GM18861 (cell line): Measurements from ENCODE around the gene SLC26A6.

ENCODE experiments used
- ATAC-seq: cut with Tn5 transposase; IDR thresholded peaks from one replicate; pipeline ENCODE4 v1.9.1; 2021; ENCODE audit not compliant: unreplicated experiment

The SLC26A6 gene

DNA sequence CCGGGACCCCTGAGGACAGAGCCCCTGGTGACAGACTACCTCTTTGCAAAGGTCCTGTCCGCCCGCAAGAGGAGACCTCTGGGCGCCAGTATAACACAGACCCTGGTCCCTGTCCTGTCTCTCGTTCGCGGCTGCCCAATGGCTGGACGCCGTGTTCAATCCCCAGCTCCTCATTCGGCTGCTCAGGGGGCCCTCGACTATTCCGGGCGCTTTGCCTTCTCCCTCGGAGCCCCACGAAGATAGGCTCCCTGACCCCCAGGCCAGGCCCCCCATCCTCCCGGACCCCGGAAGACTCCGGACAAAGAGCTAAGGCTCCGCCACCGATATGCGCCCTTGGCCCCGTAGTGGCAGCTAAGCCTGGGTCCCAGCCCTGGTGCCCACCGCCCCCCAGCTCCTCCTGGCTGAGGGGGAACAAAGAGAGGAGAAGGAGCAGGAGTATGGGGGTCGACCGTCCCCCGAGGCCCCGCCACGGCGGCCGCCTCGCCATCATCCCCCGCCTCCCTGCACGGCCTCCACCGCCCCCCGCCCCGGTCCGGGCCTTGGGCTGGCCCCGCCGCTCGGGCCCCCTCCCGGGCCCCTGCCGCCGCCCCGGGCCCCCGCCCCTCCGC is 27.0 kb upstream of the SLC26A6 start:
- no peak for ATAC-seq

DNA sequence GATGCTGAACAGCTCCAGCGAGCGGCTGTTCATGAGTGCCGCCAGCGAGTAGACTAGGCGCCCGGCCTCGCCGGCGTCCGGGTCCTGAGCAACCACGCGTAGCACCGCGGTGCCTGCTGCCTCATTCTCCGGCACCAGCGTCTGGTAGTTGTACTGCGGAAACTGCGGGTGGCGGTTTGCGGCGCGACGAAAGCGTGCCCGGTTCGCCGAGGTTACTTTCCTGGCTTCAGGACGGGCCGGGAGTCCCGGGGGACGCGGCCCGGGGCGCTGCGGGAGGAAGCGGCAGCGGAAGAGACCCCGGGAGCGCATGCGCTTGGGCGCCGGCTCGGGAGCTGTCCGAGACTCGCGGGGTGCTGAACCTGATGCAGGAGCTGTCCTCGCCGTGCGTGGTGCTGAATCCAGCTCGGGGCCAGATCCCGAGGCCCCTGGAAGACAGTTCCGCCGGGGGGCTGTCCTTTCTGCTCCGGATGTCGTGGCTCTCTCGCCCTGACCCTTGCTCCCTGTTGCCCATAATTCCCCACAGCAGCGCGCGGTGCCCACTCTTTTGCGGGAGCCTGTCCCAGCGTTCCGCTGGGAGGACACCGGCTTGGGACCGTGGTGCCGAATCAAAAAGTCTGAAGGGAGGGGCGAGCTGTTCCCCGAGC is 26.4 kb upstream of the SLC26A6 start:
- ATAC-seq = no peak

DNA sequence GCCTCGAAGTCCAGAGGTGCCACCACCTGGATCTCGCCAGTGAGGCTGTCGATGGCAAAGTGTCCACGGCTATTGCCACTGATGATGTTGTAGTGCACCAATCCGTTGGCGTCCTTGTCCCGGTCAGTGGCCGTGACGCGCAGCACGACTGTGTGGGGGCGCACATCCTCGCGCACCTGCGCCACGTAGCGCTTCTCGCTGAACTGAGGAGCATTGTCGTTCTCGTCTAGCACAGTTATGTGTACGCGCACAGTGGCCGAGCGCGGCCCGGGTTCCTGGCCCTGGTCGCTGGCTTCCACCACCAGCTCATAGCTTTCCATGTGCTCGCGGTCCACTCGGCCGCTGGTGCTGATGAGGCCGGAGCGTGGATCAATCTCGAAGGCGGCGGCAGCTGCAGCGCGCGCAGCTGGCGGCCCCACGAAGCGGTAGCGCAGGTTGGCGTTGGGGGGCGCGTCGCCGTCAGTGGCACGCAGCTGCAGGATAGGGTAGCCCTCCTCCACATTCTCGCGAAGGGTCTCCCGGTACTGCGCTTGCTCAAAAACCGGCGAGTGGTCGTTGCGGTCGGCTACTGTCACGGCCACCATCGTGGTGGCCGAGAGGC is 25.6 kb upstream of the SLC26A6 start:
- ATAC-seq = no peak

DNA sequence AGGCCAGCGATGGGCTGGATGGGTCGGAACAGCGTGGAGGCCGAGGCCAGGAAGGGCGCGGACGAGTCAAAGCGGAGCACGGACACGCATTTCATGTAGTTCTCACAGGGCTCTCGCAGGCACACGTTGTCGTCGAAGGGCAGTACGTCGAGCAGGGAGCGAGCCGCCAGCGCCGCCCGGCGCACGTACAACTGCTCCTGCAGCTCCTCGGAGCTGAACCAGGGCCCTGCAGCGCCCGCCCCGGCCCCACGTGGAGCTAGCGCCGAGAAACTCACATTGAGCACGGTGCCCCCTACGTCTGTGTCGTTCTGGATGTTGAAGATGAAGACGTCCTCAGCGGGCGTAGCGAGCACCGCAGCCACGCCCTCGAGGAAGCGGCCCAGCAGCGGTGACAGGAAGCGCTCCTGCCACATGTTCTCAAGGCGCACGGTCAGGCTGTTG is 21.6 kb upstream of the SLC26A6 start:
- no peak for ATAC-seq

DNA sequence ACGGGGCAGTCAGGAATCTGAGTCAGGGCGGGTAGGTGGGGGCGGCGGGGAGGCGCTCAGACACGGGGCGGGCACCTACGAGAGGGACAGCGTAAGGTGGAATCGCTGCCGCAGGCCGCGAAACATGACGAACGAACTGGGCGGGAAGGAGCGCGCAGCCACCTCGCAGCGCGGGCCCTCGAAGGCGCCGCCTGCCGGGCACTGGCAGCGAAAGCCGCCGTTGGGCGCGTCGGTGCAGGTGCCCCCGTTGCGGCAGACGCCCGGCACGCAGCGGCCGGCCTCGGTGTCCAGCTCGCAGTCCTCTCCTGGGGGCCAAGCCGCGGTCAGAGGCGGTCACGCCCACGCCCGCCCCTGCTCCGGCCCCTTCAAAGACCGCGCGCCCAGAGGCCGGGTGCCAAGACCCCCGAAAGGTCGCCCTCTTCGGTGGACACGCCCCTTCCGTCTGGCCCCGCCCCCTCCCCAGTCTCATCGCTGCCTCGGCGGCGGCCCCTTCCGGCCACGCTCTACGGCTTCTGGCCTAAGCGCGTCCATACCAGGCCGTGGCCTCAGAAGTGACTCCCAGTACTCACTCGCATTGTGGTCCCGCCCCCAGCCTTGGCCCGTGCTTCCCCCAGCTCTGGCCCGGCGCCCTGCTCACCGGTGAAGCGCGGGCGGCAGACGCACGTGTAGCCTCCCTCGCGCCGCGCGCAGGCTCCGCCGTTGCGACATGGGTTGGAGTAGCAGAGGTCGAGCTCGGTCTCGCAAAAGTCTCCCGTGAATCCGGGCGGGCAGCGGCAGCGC is 21.0 kb upstream of the SLC26A6 start:
- peak; percentile 62 for ATAC-seq

DNA sequence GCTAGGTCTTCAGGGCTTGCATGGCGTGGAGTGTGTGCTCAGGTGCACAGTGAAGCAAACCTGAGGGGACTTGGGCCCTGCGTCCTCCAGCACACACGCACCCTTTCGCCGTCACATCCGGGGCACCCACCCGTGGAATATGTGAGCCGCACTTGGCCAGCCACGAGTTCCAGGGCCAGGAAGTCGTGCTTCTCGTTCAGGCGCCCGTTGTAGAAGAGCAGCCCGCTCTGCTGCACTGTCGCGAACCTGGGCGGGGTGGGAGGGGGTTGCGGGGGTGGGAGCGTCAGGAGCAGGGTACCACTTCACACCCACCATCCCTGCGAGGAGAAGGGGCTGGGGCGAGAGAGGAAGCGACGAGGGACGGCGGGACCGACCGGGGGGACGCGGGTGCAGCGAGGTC is 20.3 kb upstream of the SLC26A6 start:
- ATAC-seq = no peak

DNA sequence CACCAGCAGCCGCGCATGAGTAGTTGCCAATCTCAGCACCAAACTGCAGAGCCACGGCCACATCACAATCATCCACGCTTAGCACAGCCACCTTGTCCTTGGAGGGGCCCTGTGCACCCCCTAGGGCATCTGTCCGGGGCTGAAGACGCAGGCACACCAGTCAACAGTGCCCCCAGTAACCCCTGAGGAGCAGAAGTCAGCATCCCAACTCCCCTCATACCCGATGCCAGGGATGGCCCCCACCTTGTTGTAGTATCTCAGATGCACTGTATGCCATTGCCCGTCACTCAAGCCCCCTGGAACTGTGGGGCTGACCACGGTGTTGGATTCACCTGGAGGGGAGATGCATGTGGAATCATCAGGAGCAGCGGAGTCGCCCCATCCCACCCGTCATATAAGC is 19.8 kb upstream of the SLC26A6 start:
- ATAC-seq = no peak

DNA sequence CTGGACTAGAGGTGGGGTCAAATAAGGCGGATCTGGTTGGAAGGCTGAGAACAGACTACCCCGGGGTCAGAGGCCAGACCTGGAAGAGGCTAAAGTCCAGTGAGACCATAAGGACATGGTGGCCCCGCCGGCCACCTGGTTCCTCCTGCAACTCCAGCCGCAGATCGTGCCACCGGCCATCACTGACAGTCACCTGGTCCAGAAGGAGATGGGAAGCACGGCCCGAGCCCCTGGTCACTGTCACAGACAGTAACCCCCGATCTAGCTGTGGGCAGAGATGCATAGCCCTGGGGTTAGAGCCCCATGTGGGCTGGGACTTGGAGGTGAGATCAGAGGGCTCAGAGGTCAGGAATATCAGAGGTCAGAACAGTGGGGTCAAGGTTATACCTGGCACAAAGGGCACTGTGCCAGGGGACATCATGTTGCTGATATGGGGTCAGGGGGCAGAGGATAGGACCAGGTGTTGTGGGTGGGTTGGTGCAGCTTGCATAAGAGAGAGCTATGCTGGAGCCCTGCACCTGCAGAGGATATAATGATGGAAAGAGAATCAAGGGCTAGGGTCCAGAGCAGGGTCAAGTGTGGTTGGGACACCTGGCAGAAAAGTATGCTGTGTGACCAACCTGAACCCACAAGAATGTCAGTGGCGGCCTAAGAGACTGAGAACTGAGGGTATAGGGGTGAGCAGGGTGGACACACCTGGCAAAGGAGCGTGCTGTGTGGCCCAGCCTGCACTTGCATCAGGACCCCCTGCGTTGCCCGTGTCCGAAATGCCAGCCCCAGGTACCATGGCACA is 17.9 kb upstream of the SLC26A6 start:
- no peak for ATAC-seq

DNA sequence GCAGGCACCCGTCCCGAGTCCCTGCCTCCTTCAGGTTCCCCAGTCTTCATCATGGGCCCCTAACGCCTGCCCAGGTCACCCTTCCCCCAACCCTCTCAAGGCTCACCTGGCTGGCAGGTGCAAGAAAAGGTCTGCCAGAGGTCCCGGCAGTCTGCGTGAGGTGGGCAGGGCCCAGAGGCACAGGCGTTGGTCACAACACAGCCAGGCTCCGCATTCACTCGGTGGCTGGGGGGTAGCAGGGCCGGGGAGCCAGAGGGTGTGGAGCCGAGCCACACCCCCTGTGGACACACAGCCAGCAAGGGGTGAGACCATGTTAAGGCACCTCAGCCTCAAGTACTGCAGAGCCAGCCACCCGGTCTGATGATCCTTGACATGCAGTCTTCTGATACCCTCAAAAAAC is 16.5 kb upstream of the SLC26A6 start:
- no peak for ATAC-seq

DNA sequence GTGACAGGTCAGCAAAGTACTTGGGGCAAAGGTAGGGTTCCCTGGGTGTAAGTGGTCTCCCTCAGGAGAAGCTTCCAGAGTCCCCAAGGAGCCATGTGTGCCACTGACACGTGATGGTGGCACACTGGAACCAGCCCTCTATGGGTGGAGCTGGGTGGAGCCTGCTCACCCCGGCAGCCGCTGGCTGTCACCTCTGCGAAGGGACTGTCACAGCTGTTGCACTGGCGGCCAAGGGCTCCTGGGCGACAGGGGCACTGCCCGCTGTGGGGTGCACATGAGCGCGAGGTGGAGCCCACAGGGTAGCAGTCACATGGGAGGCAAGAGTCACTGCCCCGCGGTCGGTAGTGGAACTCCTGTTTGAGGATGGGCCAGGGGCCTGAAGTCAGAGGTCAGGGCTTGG is 15.5 kb upstream of the SLC26A6 start:
- no peak for ATAC-seq

DNA sequence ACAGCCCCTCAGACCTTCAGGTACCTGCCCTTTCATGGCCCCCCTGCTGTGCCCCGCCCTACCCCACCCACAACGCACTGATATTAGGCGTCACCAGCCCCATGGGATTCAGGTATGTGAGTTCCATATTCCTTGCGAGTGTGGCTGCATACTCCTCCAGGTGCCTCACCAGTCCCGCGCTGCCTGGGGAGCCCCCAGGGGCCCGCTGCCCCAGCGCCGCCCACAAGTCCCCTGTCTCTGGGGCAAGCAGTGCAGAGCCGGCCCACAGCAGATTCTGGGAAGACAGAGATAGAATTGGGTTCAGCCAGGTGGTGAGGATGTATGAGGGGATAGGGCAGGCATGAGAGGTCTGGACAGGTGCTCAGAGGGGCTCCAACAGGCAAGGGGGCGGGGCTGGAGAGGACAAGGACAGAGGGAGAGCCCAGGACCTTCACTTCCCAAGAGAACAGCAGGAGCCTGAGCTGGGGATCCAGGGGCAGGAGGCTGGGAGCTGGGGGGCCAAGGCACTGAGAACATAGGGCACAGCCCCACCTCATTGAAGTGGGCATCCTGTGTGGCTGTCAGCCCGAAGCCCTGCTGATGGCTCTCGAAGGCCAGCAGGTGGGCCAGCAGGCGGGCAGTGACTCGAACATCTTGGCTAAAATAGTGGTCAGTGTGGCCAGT is 13.1 kb upstream of the SLC26A6 start:
- ATAC-seq = no peak

DNA sequence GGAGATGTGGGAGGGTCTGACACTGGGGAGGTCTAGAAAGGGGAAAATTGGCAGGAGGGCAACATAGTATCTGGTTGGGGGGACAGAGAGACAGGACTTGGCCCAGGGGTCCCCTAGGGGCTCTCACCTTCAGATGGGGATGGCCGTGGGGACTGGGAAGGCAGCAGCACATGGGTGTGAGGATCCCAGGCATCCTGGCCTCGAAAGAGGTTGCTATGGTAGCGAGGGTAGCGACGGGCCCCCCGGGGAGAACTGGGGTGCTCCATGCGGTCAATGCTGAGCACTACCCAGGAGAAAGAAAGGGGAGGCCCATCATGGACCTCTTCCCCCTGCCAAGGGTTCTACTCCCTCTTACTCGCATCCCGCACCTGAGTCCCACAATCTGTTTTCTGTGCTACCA is 12.5 kb upstream of the SLC26A6 start:
- ATAC-seq = no peak

DNA sequence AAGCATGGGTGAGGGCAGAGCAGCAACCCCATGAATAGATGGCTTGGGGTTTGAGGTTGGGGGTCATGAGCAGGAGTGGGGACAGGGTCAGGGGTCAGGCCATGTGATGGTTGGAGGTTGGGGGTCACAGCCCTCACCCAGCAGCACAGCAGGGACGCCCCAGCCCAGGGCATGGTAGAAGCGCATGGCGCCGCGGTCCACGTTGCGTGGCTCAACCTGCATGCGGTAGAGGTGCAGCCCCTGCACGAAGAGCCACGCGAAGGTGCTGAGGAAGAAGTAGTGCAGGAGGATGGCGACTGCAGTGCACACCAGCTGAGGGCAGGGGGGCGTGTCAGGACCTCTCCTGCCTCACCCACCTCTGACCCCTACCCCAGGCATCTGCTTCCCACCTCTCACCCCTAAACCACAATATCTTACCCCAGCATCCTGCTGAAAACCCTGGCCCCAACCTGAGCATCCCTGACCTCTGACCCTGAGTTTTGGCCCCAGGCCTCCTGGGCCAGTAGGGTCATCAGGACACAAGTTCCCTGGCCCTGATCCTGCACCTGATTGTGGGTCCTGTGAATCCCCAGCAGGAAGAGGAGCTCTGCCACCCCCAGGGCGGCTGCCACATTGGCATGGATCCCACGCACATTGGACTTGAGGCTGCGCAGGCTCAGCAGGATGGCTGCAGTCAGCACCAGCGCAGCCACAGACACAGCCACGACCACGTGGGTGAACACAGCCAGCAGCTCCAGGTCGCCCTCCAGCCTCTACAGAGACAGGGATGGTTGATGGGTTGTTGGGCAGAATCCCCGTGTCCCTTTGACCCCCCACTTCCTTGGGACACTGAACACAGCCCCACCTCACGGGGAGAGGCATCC is 9.9 kb upstream of the SLC26A6 start:
- ATAC-seq = no peak

DNA sequence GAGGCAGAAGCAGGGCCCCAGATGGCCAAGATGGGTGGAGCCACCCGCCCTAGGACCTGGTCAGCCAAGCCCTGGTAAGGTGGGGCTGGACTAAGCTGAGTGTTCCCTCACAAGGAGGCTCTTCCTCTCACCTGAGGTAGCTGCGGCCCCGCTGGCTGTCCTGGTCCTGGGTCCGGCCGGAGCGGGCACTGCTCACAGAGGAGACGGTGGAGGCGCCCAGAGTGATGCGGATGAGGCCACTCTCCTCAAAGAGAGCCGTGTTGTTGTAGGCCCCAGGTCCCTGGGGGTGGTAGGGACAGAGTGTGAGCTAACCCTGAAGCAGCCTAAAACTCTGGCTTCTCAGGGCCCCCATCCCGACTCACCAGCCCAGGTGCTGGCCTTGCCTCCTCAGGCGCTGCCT is 7.3 kb upstream of the SLC26A6 start:
- ATAC-seq = no peak

DNA sequence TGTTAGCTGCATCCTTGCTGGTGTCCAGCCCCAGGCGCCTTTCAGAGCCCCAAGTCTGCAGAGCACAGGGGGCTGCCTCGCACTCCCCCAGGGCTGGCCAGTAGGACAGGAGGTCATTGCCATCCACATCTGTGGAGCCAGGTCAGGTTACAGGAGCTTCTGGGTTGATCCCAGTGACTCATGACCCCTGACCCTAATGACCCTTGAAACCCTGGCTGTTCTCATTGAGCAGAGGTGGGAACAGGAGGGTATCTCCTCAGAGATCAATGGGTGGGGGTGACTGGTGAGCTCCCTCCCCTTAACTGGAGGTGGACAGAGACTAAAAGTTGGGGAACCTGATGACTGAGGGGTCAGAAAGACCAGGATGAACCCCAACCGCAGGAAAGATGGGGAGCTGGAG is 6.1 kb upstream of the SLC26A6 start:
- no peak for ATAC-seq

DNA sequence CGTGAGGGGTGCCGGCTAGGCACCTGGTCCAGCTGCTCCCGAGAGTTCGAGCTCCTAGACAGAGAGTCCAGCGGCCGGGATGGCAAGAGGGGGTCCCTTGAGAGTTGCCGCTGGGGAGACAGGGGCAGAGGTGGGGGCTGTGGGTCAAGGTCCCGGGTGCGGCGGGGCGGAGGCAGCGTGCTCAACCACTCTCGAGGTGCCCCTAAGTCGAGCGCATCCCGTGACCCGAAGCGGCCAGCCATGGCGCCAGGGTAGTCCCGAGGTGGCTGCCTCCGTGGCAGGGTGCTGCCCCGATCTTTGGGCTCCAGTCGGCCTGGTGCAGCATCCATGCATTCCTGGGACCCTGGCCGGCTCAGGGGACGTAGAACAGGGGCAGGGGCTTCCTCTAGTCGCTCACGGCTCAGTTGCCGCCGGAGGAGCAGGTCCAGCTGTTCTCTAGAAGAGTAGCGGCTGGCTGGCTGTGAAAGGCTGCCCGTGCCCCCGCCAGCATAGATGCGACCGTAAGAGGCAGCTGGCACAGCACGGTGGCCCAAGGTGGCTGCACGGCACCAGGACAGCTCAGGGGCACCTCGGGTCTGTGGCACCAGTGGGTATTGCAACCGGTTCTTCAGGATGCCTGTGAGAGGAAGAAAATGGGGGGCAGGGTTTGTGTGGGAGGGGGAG is 4.8 kb upstream of the SLC26A6 start:
- ATAC-seq = no peak

DNA sequence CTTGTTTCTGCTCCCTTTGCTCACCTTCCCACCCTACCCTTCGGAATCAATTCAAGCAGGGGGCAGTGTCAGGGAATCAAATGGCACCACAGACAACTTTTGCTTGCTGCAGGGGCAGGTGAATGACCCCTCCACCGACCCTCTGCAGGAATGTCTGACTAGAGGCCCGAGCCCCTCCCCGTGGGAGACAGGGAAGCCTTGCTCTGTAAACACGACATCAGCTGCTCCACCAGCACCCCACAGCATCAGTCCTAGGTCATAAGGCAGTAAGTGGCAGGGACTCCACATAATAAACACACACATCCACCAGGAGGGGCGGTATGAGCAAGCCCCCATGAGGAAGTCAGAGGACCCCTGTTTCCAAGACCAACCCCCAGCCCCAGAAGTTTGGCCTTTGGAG is 2.0 kb upstream of the SLC26A6 start:
- ATAC-seq = no peak

DNA sequence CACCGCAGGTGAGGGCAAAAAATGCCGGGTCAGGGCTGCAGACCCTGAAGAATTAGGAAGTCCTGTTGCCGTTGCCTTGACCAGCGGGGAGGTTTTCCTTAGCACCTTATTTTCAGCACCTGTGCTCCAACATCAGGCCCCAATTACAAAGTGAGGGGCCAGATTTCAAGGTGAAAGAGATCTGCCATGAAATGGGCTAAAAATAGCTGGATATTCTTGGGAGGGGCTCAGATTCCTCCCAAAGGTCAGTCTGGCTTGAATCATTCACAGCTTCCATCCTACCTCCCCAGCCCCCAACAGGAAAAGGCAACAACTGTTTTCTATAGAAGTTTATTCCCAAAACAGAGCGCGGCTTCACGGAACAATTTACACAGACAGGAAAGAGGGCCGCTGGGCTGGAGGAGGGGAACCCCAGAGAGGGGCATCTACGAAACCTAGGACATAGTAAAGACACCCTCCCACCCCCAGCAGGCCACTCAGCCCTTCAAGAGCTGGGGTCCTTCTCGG is 941 bp upstream of the SLC26A6 start:
- no peak for ATAC-seq

DNA sequence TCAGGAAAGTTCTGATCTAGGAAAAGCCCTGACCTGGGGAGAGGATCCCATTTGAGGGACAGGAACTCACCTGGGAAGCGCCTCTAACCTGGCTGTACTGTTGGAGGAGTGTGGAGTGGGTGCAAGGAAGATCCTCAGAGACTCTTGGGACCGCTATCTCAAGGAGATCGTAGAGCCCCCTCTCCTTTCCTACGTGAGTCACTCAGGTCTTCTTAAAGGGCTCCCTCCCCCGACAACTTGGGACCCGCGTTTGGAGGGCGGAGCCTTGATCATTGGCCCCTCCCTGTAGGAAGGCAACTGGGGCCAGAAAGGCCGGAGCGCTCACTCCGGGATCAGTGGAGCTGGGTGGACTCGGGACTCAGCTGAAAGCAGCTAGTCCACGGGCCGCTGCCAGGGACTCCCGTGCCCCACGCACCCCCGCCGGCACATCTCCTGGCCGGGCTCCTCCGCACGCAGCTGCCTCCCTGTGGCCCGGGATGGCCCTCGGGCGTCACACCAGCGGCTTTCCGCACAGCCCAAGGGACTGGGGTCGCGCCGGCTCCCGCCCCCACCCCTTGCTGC is 520 bp downstream of the SLC26A6 start:
- no peak for ATAC-seq
